SHP77 treated with DMSO at 0.1 percent for 48 hours (cell line): ENCODE measurements around the gene PDE1C.
A peak's percentile ranks its signal among the peaks of the same experiment; 100 is the strongest.
"Not testable (repeated sequence)": the region's sequence is repeated elsewhere in the genome, so short reads cannot be mapped to it uniquely, and the experiment has no call there.

Experiments
- DNase-seq: peaks from one replicate; lab custom pipeline; 2025; lab: John Stamatoyannopoulos, UW

Gene PDE1C

DNA sequence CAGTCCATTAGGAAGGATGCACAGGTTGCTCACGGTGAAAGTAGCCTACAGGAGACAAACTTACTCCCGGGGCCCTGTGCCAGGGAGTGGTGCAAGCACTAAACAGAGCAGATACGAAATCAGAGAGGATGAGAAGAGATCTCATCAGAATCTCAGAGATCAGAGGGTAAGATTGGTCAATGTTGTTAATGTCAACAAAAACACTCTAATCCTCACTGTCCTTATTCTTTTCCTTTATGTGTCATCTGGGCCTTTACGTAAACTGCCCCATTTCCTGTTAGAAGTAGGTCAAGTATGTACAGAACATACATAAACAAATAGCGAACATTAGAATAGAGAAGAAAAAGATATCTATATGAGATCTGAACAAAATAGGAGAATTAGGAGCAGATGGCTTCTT, 220.1 kb downstream of the PDE1C start:
- no peak for DNase-seq

DNA sequence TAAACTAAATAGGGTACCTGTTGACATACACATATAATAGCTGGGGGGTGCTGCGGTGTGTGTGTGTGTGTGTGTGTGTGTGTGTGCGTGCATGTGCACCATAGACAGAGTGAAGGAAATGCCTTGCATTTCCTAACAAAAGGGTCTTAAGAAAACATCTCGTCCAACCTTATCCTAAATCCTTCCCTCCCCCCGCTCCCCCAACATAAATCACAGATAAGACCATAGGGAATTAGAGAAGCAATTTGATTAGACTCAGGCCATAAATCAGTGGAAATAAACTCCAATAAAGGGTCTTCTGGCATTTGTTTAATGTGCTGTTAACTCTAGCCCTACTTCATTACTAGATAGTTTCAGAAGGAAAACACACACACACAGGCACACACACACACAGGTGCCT, 234.7 kb downstream of the PDE1C start:
- DNase-seq, result no peak

DNA sequence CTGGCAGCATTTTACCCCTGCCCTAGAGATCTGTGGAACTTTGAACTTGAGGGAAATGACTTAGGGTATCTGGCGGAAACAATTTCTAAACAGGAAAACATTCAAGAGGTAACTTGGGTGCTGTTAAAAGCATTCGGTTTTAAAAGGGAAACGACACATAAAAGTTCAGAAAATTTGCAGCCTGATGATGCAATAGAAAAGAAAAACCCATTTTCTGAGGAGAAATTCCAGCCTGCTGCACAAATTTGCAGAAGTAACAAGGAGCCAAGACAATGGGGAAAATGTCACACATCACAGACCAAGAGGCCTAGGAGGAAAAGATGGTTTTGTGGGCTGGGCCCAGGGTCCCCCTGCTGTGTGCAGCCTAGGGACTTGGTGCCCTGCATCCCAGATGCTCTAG, 236.6 kb downstream of the PDE1C start:
- DNase-seq, result not testable (repeated sequence)

DNA sequence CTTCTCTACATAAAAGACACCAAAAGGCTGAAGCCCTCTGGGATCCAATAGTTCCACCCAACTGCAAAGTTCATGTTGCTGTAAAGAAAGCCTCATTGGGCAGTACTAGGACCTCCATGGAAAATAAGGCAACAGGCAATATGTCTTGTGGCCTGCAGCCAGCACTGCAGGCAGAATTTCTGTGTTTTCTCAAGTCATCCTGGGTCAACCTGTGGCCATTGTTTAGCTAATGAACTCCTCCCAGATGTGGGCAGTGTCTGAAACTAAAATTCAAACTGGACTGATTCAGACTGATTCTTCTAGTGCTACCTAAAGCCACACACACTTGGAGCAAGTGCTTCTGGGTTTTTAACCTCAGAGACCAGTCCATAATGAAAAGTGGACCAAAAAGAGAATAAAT, 241.7 kb downstream of the PDE1C start:
- no peak for DNase-seq

DNA sequence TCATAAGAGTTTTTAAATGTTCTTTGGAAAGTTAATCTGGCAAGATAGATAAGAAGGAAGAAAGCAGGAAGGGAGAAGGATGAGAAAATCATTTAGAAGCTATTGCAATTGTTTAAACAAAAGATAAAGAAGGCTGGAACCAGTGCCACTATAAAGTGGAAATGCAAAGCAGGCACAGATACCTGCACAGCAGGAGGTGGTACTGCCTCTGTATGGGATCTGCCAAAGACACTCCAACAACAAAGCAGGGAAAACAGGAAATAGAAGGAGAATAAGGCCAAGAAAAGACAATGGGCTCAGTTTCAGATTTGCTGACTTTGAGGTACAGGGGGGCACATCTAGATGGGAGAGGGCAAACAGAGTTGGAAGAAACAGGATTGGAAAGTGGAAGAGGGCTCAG, 244.6 kb downstream of the PDE1C start:
- DNase-seq, result no peak

DNA sequence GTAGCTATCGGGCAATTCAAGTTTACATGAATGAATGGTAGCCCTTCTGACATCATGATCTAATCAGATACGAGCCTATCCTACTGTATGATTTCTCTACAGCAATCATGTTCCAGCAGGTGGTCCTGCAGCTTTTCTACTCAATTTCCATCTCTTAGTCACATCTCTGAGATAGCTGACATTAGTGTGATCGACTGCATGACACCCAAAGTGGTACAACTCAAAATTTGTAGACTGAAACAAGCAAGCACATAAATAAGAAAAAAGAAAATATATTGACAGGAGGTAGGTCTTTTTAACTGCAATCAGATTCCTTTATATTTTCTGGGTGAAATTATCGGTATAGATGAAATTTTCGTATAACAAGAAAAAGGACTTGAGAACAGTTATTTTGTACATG, 251.2 kb downstream of the PDE1C start:
- DNase-seq, result no peak

DNA sequence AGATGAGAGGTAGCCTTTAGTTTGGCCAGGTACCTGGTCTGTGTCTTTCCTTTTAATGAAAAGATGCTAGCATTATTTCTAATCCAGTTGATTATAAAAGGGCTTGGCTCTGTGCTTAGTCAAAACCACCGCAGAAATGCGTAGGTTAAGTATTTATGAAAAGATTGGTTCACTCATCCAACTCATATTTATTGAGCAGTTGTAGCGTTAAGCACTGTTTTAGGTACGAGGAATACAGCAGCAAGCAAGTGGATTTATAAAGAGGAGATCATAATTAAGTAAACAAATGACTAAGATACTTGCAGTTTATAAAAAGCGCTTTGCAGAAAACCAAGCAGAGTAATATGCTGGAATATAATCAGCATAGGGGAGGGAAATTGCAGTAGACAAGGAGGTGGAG, 253.4 kb downstream of the PDE1C start:
- no peak for DNase-seq

DNA sequence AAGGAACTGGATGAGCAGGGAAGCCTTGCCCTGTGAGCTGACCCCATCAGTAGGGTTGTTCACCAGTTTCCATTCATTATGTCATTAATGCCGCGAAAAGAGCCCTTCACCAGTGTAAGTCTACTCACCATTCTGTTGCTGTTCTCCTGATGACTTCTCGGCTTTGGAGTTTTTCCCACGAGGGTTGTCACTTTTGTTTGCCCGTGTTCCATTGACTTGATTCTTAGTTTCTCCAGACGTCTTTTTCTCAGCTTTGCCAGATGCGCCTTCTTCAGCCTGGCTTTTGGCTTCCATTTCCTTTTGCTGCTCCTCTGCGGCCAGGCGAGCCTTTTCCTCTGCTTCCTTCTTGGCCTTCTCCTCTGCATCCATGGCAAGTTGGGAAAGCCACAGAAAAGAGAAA, 254.4 kb downstream of the PDE1C start:
- no peak for DNase-seq

DNA sequence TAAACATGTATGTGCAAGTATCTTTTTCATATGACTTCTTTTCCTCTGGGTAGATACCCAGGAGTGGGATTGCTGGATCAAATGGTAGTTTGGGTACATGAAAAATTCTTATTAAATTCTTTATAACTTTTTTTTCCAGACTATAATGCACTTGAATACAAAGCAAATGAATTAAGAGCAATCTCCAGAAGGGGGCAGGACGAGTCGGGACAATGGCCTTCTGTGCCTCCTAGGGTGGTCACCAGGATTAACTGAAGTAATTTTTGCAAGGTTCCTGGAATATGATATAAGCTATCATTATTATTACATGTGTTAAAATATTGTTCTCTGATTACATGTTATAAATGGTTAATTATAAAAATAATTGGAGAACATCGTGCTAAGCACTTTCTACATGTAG, 256.0 kb downstream of the PDE1C start:
- no peak for DNase-seq

DNA sequence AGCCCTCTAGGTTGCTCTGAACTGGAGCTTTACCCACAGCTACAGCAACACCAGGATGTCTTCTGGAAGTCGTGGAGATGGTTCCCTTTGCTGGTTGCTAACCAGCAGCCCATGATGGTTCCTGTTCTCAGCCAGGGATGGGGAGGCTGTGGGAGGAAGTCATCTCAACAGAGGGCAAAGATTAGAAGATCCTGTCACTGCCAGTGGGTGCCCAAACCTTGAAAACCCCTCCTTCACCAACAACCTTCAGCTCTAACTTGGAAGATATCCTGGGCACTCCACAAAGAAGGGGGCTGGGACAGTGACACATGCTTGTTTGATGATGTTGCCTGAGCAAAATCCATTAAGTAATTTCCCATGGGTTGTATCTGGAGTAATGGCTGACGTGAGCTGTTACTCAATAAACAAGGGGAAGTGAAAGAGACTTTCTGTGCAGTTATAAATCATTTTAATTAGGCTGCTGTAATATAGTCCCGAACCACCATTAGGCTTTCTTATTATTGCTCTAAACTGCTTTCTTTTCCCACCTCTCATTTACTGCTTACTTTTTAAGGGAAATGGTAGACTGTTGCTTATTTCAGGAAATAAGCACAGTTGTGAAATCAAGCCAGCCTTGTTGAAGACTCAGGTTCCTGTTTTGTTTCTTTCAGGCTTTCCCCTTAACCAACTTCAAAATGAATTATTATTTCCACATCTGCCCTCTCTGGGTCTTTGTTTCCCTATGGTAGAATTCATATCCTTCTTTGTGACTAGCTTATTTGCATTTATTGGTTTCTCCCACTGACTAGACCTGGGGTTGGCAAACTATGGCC, 258.4 kb downstream of the PDE1C start:
- DNase-seq, result no peak

DNA sequence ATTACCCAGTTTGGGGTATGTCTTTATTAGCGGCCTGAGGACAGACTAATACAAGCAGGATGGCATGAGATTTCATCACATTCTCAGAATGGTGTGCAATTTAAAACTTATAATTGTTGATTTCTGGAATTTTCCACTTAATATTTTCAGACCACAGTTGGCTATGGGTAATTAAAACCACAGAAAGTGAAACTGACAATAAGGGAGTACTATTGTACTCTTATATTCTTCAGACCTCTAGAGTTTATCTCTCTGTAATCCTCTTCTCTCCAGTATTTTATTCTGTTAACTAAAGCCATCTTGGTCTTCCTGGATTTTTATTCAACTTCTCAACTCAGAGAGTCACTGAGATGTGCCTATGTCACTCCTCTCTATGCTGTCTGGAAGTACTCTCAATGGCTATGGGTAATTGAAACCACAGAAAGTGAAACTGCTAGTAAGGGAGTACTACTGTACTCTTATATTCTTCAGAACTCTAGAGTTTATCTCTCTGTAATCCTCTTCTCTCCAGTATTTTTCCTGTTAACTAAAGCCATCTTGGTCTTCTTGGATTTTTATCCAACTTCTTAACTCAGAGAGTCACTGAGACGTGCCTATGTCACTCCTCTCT, 264.9 kb downstream of the PDE1C start:
- no peak for DNase-seq

DNA sequence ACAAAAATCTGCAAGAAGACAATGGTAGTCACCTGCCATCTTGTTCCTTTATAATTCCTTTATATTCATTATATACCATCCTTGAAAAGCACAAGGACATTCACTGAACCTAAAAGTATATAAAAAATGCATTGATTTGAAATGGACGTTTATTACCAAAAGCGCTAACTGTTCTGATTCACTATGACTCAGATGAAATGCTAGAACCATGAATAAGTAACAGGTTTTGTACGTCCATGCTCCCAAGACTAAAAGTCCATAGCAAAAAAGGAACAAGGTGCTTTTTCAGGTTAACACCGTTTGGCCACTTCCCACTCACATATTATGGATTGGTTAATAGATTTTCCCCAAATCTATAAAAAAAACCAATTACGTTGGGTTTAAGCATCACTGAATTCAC, 273.8 kb downstream of the PDE1C start:
- DNase-seq, result no peak

DNA sequence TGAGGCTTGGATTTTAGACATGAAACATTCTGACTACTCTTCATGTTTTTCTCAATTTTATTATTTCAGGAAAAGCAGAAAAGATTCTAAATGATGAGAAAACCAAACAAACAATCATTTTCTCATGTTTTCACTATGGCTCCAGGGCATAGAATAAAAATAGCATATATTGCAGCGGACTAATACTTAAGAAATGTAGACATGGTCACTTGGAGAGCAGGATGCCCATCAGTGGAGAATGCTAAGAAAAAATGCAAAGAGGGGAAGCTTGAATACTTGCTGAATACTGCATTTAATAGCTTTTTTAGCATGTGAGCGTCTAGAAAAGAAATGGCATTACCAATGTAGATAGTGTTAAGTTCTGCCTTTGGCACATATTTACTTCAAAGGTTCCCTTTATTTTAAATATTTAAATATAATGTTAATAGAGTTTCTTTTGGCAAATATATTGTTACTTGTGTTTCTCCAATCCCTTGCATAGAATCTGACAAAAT, 275.3 kb downstream of the PDE1C start:
- DNase-seq, result no peak

DNA sequence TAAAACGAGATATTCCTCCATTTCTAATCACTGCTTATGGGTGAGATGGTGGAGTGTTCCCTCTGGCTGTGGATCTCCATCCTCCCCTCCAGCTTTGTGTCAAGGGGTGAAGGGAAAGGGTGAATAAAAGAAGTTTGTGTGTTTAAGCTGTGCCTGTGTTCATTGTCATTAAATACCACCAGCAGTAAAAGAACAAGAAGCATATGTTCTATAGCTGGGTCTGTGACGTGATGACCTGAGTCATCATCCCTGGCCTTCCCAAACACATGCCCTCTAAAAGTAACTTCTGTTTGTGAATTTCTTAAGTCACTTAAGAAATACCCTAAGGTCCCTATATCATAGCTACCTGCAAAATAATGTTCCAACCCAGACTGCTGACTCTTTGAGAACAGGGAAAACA, 278.3 kb downstream of the PDE1C start:
- DNase-seq, result no peak

DNA sequence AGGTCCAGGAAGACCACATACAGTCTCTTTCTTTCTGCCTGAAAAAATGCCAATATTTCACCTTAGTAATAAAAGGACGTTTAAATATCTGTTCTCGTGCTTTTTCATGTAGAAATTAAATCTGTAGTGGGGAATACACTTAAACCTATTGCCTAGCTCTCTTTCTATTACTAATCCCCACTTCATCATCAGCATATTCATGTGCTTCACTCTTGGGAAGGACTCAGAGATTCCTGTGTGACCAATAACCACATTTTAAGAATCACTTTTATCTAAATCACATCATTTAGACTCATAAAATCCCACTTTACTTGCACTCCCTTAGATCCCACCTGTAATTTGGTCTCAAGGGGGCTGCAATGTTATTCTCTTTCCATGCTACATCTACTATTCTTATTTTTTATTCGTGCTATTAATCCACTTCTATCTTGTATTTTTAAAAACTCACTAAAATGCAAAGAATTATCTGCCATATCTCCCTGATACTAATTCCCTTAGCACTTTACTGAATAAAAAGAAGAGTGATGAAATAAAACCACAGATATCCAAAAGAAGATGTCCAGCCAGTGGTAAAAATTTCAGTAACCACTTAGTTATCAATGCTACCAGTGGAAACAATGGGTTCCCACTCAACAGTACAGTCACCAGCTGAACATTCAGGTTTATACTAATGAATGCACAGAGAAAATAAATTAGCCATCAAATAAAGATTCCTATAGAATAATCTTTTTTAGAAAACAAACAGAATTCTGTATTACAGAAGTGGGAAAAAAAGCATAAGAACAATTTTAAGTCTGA, 281.1 kb downstream of the PDE1C start:
- no peak for DNase-seq

DNA sequence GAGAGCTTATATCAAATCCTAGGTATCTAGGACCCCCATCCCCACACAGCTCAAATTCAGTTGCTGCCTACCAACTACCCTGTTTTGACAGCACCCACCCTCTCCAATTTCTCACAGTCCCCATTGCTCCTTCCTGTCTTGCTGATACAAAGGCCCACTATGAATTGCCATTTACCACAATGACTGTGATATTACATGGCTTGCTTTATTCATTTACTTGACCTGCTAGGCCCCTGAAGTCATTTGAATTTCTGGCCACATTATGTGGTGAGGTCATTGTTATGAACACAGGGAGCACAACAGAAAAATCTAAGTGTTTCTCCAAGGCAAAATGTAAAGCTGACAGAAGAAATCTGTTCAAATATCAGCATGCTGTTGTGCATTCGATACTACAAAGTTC, 281.8 kb downstream of the PDE1C start:
- DNase-seq, result no peak

DNA sequence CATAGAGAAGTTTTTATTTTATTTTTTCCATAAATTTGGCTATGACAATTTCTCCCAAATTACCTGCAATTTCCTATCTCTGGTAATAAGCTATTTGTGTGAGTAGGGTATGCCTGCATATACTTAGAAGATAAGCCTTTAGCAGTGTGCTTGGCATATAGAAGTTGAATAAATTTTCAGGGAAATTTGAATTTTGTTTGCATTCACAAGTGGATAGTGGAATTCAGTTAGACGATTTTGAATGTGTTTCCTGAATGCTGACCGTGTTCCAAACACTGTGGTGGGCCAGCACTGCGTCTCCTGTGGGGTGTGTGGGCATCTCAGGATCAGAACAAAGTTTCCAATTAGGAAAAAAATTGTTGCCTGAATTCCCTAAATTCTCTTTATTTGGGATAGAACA, 283.9 kb downstream of the PDE1C start:
- DNase-seq, result no peak

DNA sequence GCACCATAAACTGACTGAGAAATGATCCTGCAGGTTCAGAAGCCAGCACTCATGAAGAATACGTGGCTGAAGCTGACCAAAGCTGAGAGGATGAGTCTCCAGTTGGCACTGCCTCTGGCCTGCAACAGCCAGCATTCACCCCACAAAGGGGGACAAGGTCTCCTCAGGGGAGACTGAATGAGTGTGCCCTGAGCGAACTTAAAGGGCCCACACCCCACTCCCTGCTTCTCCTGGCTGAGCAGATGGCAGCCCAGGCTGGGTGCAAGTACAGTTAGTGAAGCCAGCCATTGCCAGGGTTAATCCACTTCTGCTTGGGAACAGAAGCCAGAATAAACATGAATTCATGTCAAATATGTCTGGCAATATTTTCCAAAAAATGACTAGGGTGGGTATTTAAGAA, 285.1 kb downstream of the PDE1C start:
- DNase-seq, result no peak

DNA sequence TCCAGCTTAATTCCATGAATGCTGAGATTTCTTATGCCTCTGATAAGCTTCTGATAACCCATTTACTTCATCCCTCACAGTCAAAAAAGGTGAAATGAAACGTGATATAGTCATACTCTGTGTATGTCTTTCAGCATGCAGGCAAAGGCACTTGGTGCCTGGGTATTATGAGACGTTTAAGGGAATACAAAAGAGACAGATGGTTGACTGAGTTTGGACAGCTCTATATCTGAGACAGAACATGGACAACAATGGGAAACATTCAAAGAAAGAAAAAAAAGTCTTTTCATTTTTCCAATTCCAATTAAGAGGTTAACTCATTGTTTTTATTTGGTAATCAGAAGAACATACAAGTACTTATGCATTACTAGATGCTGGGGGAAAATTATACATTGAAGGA, 287.0 kb downstream of the PDE1C start:
- no peak for DNase-seq

DNA sequence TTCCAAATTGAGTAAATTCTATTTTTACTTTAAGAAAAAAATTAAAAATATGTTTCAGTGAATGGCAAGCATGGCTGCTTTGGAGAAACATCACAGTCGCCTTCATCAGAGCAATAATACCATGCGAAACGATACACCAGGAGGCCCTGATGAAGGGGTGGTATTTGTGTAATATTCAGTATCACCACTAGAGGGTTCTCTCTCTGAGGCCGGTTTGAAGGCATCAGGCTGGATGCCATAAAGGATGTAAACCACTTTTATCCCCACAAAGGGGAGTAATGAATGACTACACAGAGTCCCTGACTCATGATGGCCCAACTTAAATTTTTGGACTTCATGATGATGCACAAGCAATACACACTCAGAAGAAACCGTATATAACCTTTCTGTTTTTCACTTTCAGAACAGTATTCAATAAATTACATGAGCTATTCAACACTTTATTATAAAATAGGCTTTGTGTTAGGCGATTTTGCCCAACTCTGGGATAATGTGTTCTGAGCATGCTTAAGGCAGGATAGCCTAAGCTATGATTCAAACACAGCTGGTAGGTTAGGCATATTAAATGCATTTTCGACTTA, 287.7 kb downstream of the PDE1C start:
- peak; percentile 61 for DNase-seq

DNA sequence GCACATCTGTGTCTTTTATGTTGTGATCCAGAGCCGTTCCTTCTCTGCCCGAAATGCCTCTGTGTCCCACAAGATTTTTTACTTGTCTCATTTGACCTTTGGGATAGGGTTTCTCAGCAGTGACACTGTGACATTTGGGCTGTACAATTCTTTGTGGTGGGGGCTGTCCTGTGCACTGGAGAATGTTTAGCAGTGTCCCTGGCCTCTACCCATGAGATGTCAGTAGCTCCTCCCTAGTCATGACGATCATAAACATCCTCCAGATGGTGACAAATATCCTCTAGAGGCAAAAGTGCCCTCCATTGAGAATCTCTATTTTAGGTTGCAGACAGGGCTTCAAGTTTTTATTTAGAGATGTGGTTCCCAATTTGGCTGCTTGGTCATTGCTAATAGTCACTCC, 291.9 kb downstream of the PDE1C start:
- no peak for DNase-seq

DNA sequence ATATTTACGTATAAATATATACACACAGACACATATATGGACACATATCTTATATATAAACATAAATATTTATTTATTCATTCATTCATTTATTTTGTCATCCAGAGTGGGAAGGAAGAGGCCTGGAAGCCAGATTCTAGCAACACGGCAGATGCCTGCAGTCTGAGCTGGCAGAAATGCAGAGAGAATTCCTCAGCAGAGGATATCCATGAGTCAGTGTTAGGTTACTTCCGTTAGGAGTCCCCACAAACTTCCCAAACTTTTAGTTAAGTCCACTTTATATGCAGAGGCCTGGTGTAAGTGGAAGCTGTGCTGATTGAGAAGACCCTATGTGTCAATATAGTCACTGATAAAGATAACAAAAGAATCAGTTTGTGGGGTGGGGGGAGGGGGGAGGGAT, 293.6 kb downstream of the PDE1C start:
- no peak for DNase-seq

DNA sequence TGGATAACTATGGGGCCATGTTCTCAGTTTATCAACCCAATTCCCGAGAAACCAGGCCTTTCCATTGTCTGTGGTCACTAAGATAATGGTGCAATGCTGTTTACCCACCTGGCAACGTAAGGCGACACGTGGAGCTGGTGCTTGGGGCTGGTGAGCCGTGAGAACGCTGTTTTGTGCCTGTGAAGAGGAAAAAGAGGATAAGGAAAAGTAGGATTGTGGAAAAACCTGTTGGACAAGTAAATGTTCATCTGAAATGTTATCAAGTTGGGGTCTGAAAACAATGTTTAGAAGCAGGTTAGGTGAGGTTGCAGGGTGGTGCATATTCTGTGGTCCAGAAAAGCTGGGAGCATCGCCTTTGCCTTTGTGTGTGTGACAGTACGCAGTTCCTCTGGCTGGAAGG, 294.7 kb downstream of the PDE1C start:
- DNase-seq, result no peak
